ENCODE results near the gene SCN1A. TPM values are rescaled to one million over a fixed set of nuclear protein-coding genes. Genes with fewer than 3 reads are reported as not detected.

The SCN1A gene
- polyA plus RNA-seq, 1 of the 3 experiments (the other 2 are of a cell fraction): not detected

- no peak for TF ChIP-seq GATA2 (CRISPR knock-in tag; IDR thresholded peaks at IDR 0.05)
- no peak for TF ChIP-seq RXRA (IDR thresholded peaks at IDR 0.05; ENCODE audit: borderline replicate concordance, low read depth)
- no peak for TF ChIP-seq EZH2phosphoT487 (IDR thresholded peaks at IDR 0.05; ENCODE audit: borderline replicate concordance, low read depth)
- TF ChIP-seq FOXM1 (IDR thresholded peaks at IDR 0.05; ENCODE audit: low read depth): no peak
- no peak for TF ChIP-seq ELF1 (IDR thresholded peaks at IDR 0.05)
- TF ChIP-seq RAD21 (IDR thresholded peaks at IDR 0.05; ENCODE audit: low read length): no peak
- no peak for TF ChIP-seq RFX5 (IDR thresholded peaks at IDR 0.05; ENCODE audit: low read length)
- no peak for TF ChIP-seq FOSL2 (IDR thresholded peaks at IDR 0.05; ENCODE audit: borderline replicate concordance, low read depth)
- no peak for TF ChIP-seq NRF1 (IDR thresholded peaks at IDR 0.05; ENCODE audit: low read depth, low read length)
Observed at GRCh38 chr2:166138667-166139066, 10.8 kb upstream of the SCN1A start (continued).

GRCh38 chr2:166138144-166138543 lies 10.3 kb upstream of the SCN1A start:
- no peaks in the 10 kb centered on the region for H3F3A ChIP-seq (replicated peaks; ENCODE audit: insufficient read depth)
- no peaks in the 10 kb centered on the region for H3K9me2 ChIP-seq
- no peaks in the 10 kb centered on the region for H4K20me1 ChIP-seq (ENCODE audit: insufficient read depth)
- CTCF ChIA-PET: interaction anchor here (1.9 kb wide), 1 partner anchor 10 kb away, joined by 8 read pairs; the partner anchor contains the start of gene SCN1A
- no peaks in the 10 kb centered on the region for H3K79me2 ChIP-seq (ENCODE audit: insufficient read depth)
- TF ChIP-seq FOXM1 (IDR thresholded peaks at IDR 0.05; ENCODE audit: low read depth) (no peak), USF2 (IDR thresholded peaks at IDR 0.05; ENCODE audit: borderline replicate concordance, low read depth, low read length) (no peak), TCF12 (IDR thresholded peaks at IDR 0.05) (no peak), CTCF (IDR thresholded peaks at IDR 0.05) (no peak), ELF1 (IDR thresholded peaks at IDR 0.05) (no peak)
- H3K9me3 ChIP-seq: no peaks in the 10 kb centered on the region
- no peak overlapping the region for H3K4me2 ChIP-seq
- no peak overlapping the region for H3K9ac ChIP-seq
- no peak overlapping the region for H2AFZ ChIP-seq (ENCODE audit: low read depth)
- no peaks in the 10 kb centered on the region for H3K27me3 ChIP-seq (ENCODE audit: insufficient read depth)
- H3K4me3 ChIP-seq (ENCODE audit: low read depth in 2 of 2, low read length in 1 of 2): no peak overlapping the region
- POLR2A ChIA-PET: no interaction called here
- H3K36me3 ChIP-seq (replicated peaks in 1 of 2; ENCODE audit: control insufficient read depth in 1 of 2, insufficient read depth in 2 of 2, low read length in 1 of 2): no peaks in the 10 kb centered on the region
- DNase-seq: no peak
- peaks cover 0 to under 1% of the 10 kb centered on the region in 2 experiments; a peak in 2 of 4 replicates for H3K4me1 ChIP-seq (ENCODE audit: control insufficient read depth in 1 of 2, insufficient read depth in 2 of 2, low read depth in 1 of 2, low read length in 1 of 2)
- no CpG with 5 or more reads among the region's 2 CpGs for WGBS (ENCODE audit: low lambda C conversion rate)
- H3K27ac ChIP-seq (ENCODE audit: low read depth in 2 of 2, low read length in 1 of 2): no peak overlapping the region

- no peak overlapping the region for H3K27ac ChIP-seq (ENCODE audit: low read depth in 2 of 2, low read length in 1 of 2)
- H3K9me2 ChIP-seq: no peaks in the 10 kb centered on the region
- H3K9me3 ChIP-seq: no peaks in the 10 kb centered on the region
- H2AFZ ChIP-seq (ENCODE audit: low read depth): no peak overlapping the region
- peaks cover 0 to 3% of the 10 kb centered on the region in 2 experiments; a peak in 2 of 4 replicates for H3K4me1 ChIP-seq (ENCODE audit: control insufficient read depth in 1 of 2, insufficient read depth in 2 of 2, low read depth in 1 of 2, low read length in 1 of 2)
- WGBS (ENCODE audit: low lambda C conversion rate): 43% methylated on average over 2 of the region's 2 CpGs
- no peaks in the 10 kb centered on the region for H3K27me3 ChIP-seq (ENCODE audit: insufficient read depth)
- no peak overlapping the region for H3K4me3 ChIP-seq (ENCODE audit: low read depth in 2 of 2, low read length in 1 of 2)
- DNase-seq: no peak
- H3K4me2 ChIP-seq: no peak overlapping the region
- CTCF ChIA-PET: interaction anchor here (1.9 kb wide), 1 partner anchor 9 kb away, joined by 8 read pairs; the partner anchor contains the start of gene SCN1A
- H3F3A ChIP-seq (replicated peaks; ENCODE audit: insufficient read depth): no peaks in the 10 kb centered on the region
- H3K79me2 ChIP-seq (ENCODE audit: insufficient read depth): no peaks in the 10 kb centered on the region
- H3K9ac ChIP-seq: no peak overlapping the region
- POLR2A ChIA-PET: no interaction called here
- no peaks in the 10 kb centered on the region for H4K20me1 ChIP-seq (ENCODE audit: insufficient read depth)
- no peaks in the 10 kb centered on the region for H3K36me3 ChIP-seq (replicated peaks in 1 of 2; ENCODE audit: control insufficient read depth in 1 of 2, insufficient read depth in 2 of 2, low read length in 1 of 2)
- TF ChIP-seq RAD21 (IDR thresholded peaks at IDR 0.05; ENCODE audit: low read length): no peak
- no peak for TF ChIP-seq FOSL2 (IDR thresholded peaks at IDR 0.05; ENCODE audit: borderline replicate concordance, low read depth)
- TF ChIP-seq IRF3 (IDR thresholded peaks at IDR 0.05; ENCODE audit: low read depth, low read length): no peak
- no peak for TF ChIP-seq MXI1 (IDR thresholded peaks at IDR 0.05; ENCODE audit: low read depth, low read length)
- no peak for TF ChIP-seq MAX (IDR thresholded peaks at IDR 0.05; ENCODE audit: low read depth)
- TF ChIP-seq GATA2 (CRISPR knock-in tag; IDR thresholded peaks at IDR 0.05): no peak
- TF ChIP-seq RFX5 (IDR thresholded peaks at IDR 0.05; ENCODE audit: low read length): no peak
- no peak for TF ChIP-seq YY1 (IDR thresholded peaks at IDR 0.05; ENCODE audit: low read depth)
- TF ChIP-seq SMC3 (IDR thresholded peaks at IDR 0.05; ENCODE audit: low read depth, low read length): no peak
- TF ChIP-seq POLR2AphosphoS5 (IDR thresholded peaks at IDR 0.05; ENCODE audit: low read depth, low read length): no peak
- TF ChIP-seq USF2 (IDR thresholded peaks at IDR 0.05; ENCODE audit: borderline replicate concordance, low read depth, low read length): no peak
- no peak for TF ChIP-seq TEAD4 (IDR thresholded peaks at IDR 0.05; ENCODE audit: borderline replicate concordance, insufficient read depth)
- no peak for TF ChIP-seq FOXM1 (IDR thresholded peaks at IDR 0.05; ENCODE audit: low read depth)
- no peak for TF ChIP-seq RXRA (IDR thresholded peaks at IDR 0.05; ENCODE audit: borderline replicate concordance, low read depth)
Observed at GRCh38 chr2:166137331-166137730, 9.5 kb upstream of the SCN1A start.

All from SK-N-SH (cell line).